NCI-H226 (cell line): ENCODE data around the gene RCBTB1.

Experiments used
- DNase-seq: peaks from one replicate; pipeline ENCODE4 v3.0.0-alpha.2; 2015

RCBTB1 gene

GRCh38 chr13:49553888-49554287, 31.5 kb downstream of the RCBTB1 start:
- DNase-seq = no peak

DNA sequence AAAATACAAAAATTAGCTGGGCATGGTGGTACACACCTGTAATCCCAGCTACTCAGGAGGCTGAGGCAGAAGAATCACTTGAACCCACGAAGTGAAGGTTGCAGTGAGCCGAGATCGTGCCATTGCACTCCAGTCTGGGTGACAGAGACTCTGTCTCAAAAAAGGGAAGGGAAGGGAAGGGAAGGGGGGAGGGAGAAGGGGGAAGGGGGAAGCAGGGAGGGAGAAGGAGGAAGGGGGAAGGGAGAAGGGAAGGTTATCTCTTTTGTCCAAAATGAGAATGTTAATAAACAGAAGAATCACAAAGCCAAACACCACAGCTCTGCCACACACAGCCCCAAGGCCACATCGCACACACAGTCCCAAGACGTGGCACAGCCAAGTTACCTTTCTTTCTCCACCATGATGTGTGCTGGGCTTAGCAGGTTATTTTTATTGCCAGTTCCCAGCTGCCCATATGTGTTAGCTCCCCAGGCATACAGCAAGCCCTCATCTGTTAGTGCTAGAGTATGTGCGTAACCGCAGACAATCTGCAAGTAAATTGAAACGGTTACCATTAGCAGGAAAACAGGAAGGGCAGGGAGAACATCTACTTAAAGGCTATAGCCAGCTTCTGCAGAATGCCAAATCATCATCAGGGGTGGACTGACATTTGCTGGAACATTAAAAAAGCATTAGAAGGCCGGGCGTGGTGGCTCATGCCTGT, 34.3 kb downstream of the RCBTB1 start:
- DNase-seq = no peak

GRCh38 chr13:49549289-49549688, 36.1 kb downstream of the RCBTB1 start:
- no peak for DNase-seq

GRCh38 chr13:49546561-49546960, 38.8 kb downstream of the RCBTB1 start:
- no peak for DNase-seq

DNA sequence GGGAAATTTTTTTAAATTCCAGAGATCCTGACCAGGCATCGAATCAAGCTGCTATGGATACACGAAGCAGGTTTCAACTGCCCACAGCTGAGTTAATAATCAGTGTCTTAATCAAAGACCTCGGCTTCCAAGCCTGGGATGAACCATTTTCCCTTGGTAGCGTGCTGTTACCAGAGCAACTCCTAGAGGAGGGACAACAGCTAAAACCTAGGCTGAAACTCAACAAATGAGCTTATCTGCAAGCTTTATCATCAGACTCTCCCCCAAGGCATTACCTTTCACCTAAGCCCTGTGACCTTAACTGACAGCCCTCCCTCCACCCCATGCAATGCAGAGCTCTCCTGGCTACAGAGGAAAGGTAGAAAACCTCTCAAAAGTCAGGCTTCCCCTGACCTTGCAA, 39.7 kb downstream of the RCBTB1 start:
- no peak for DNase-seq

DNA sequence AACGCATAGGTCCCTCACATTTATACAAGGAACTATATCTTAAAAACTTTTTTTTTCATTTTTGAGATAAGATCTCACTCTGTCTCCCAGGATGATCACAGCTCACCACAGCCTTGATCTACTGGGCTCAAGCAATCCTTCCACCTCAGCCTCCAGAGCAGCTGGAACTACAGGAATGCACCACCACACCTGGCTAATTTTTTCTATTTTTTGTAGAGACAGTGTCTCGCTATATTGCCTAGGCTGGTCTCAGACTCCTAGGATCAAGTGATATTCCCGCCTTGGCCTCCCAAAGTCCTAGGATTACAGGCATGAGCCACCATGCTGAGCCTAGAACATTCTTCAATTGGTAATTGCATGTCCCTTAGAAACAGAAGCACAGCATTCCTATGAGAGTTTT, 41.7 kb downstream of the RCBTB1 start:
- DNase-seq = no peak

DNA sequence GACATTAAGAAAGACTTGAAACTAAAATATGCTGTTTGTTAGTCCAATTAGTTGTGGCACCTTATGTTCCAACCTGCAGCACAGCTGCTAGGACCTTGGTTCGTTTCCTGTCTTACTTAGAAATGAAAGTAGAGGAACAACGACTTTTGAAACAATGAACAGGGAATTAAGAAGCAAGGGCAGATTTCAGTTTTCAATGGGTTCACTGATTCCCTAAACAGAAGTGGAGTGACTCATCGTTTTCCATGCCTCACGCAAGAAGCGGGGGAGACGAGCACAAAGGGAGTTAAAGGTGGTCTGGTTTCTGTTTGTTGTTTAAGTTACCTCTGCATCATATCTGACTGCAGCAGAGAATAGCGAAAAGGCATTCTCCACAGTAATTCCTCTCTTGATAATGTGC, 44.8 kb downstream of the RCBTB1 start:
- DNase-seq = peak; percentile 37

- no peak for DNase-seq
Measured at GRCh38 chr13:49539746-49540145, 45.6 kb downstream of the RCBTB1 start.

DNA sequence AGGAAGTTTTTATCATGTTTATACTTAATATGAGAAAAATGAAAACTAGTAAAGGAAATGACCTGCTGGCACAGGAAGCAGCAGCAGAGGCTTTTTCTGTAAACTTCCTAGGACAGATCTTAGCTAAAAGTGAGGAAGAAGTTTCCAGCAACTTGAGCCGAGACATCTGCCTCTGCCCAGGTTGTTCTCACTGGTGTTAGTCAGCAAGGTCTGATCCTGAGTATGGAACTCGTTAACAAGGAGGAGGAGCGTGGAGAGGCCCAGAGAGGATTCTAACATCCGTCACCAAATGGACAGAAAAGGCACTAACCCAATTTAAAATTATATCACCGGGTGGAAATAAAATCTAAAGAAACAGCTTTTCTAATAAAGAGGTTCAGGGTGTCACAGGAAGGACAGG, 46.0 kb downstream of the RCBTB1 start:
- no peak for DNase-seq

DNA sequence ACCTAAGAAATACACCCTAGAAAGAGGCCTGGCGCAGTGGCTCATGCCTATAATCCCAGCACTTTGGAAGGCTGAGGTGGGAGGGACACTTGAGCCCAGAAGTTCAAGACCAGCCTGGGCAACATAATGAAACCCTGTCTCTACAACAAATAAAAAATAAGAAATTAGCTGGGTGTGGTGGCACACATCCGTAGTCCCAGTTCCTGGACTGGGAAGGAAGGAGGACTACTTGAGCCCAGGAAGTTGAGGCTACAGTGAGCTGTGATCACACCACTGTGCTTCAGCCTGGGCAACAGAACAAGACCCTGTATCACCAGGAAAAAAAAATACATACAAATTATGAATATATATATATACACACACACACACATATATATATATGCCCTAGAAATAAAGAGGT, 47.0 kb downstream of the RCBTB1 start:
- no peak for DNase-seq

DNA sequence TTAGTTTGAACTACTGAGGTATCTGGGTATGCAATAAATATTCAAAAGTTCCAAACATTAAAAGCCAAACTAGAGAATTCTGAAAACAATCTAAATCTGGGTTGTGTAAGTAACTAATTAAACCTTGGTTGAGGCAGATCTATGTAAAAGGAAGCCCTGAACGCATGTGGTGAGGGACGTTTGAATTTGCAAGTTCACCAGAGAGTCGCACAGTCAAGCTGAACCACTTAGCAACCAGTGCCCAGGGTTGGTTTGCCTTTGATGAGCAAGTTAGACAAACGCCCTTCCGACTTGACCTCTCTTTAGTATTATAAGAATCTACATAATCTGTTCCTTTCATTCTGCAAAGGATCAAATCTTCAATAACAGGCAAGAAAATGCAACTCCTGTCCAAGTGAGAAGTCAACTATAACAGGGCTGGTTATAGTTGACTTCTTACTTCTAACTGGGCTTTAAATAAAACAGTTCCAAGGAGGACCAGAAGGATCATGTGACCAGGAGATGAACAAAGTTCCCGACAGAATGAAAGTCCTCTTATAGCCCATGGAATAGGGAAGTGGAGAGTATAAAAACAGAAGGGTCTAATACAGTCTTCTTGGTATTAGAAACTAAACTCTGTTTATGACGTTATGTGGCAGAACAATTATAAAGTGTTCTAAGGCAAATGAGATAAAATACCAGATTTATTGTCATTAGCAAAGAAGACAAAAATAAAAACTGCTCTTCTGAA, 49.0 kb downstream of the RCBTB1 start:
- DNase-seq = no peak

GRCh38 chr13:49533591-49534269, 51.6 kb downstream of the RCBTB1 start:
- no peak for DNase-seq

DNA sequence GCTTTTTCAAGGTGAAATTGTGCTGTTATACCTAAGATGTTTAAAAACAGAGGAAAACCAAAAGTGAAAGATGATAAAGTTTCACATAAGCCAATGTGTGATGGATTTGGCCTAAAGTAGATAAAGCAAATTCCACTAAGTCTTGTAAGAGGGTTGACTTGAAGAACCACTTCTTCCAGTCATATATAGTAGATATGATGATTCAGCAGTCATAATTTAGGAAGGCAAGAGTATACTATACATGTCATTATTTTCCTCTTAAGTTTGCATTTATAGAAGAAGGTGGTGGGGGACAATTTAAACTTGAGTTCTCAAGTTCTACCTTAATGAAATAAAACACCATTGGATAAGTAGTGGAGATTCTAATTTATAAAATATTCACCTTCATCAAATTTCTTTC, 52.3 kb downstream of the RCBTB1 start:
- DNase-seq = no peak

DNA sequence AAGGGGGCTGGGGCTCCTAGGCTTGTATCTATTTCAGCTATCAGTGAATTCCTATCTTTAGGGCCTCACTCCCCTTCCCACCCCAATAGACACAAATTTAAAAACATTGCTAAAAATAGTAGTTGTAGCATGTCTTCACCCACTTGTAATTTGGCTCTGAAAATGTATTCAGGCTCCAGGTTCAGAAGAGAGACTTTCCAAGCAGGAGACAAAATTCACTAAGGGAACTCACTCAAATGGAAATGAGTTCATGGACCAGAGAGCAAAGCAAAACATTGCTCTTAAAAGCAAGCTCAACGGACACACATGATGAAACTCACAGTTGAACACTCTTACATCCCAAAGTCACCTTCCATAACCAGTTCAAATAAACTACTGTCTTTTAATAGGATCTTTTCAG, 52.8 kb downstream of the RCBTB1 start:
- DNase-seq = no peak

DNA sequence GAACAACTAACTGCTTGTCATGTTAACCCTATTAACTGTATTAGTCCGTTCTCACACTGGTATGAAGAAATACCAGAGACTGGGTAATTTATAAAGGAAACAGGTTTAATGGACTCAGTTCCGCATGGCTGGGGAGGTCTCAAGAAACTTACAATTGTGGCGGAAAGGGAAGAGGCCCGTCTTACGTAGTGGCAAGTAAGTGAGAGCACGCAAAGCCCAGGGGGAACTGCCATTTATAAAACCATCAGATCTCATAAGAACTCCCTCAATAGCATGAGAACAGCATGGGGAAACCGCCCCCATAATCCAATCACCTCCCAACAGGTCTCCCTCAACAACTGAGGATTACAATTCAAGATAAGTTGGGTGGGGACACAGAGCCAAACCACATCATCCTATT, 54.9 kb downstream of the RCBTB1 start:
- DNase-seq = no peak

DNA sequence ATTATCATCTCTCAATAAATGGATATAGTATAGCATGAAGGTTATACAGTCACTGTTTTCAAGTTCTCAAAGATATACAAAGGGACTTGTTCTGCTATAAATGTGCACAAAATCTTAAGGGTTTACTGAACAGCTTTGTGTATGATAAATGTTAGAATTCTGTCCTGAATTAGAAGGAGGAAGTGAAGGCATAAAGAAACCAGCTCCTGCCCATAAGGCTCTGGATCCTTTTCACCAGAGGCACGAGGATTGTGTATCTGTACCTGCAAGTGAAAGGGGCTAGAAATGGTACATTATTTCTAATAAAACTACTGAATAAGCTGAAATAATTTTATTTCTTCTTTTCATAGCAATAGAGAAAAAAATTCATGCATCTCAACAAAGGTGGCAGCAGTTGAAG, 57.2 kb downstream of the RCBTB1 start:
- no peak for DNase-seq

- DNase-seq = no peak
Measured at GRCh38 chr13:49527123-49527522, 58.2 kb downstream of the RCBTB1 start.

- no peak for DNase-seq
Measured at GRCh38 chr13:49524740-49525501, 60.4 kb downstream of the RCBTB1 start.

GRCh38 chr13:49521224-49521623, 64.1 kb downstream of the RCBTB1 start:
- DNase-seq = no peak

DNA sequence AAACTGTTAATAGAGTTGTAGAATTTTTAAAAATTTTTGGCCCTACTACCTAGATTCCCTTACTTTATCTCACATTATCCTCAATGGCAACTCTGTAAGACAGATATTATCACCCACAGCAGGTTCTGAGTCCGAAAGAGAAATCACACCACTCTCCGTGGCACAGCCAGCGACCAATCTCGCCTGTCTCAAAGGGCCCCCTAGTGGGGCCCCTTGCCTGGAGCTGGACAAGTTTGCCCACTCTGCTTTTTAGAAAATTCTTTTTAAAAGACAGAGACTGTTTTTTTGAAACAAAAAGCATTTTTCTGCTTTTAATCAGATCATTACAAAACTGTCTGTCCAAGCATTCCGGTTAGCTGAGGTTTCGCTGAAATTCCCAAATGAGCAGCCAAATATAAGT, 67.9 kb downstream of the RCBTB1 start:
- DNase-seq = no peak

- DNase-seq = no peak
Measured at GRCh38 chr13:49516467-49516866, 68.9 kb downstream of the RCBTB1 start.

DNA sequence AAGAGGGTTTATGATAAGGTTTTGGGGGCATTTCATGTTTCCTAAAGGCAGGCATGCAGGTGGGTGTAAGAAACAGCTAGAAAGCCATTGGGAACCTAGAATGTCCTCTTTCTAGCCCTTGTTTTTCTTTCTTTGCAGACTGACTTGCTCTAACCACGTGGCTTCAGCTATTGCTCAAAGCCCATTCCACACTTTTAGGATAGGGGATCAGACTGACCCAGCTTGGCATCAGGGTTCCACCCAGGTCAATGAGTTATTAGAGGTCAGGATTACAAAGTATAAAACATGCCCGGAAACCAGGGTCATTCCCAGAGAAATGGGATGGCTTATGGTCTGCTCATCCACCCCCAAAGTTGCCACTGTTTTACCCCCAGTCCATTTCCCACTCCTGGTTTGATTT, 72.8 kb downstream of the RCBTB1 start:
- DNase-seq = no peak

DNA sequence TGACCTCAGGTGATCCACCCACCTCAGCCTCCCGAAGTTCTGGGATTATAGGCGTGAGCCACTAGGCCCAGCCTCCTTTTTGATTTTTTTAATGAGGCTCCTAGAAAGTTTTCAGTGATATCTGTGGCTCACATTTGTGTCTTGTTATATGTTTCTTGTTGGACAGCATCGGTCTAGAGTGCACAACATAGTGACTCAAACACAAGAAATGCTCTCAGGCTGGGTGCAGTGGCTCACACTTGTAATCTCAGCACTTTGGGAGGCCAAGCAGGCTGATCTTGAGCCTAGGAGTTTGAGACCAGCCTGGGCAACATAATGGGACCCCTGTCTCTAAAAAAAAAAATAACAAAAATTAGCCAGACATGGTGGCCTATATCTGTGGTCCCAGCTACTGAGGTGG, 81.4 kb downstream of the RCBTB1 start:
- DNase-seq = no peak
